GM18951 (cell line): ENCODE measurements around the gene BORCS6.
A peak's percentile ranks its signal among the peaks of the same experiment; 100 is the strongest.

Experiments
- POLR2A ChIP-seq: IDR thresholded peaks from 4 replicates; pipeline ENCODE4 v1.6.1; 2011; ENCODE audit warnings: mild to moderate bottlenecking; ENCODE audit not compliant: insufficient read length, insufficient read depth; ENCODE audit errors: extremely low read depth
- in situ Hi-C: fragments of 300-500 bp; cut with MboI; formaldehyde crosslinking; loops from one replicate; pipeline ENCODE4 v1.12.0; 2022; ENCODE audit warnings: low sequenced_read_pairs, mixed read lengths, inconsistent platforms; ENCODE audit not compliant: unreplicated experiment

BORCS6 gene

GRCh38 chr17:8142158-8142886 lies 47.7 kb downstream of the BORCS6 start:
- TF ChIP-seq POLR2A: no peak
- in situ Hi-C loops: no loop called here

GRCh38 chr17:8141741-8142140 lies 48.2 kb downstream of the BORCS6 start:
- in situ Hi-C loops: no loop called here
- no peak for TF ChIP-seq POLR2A

- in situ Hi-C loops: no loop called here
- TF ChIP-seq POLR2A: no peak
These were observed 48.9 kb downstream of the BORCS6 start for GRCh38 chr17:8141045-8141444.

- no peak for TF ChIP-seq POLR2A
- in situ Hi-C loops: no loop called here
These were observed 49.6 kb downstream of the BORCS6 start for GRCh38 chr17:8140065-8141029.

- TF ChIP-seq POLR2A: peak; percentile 51
- in situ Hi-C loops: no loop called here
These were observed 51.2 kb downstream of the BORCS6 start for GRCh38 chr17:8138672-8139371.

- in situ Hi-C loops: no loop called here
- TF ChIP-seq POLR2A: no peak
These were observed 51.7 kb downstream of the BORCS6 start for GRCh38 chr17:8138374-8138671.
